Ectodermal cell (in vitro differentiated cells): ENCODE data around the gene ROBO4.

Source experiments
- H3K27ac ChIP-seq: 2 replicates; pipeline ENCODE4 v1.7.0; 2013; ENCODE audit warnings: mild to moderate bottlenecking, low read depth, low read length; ENCODE audit not compliant: insufficient read depth, poor library complexity, severe bottlenecking
- H3K27me3 ChIP-seq: 2 replicates; pipeline ENCODE4 v1.7.0; 2013; ENCODE audit warnings: mild to moderate bottlenecking, low read length; ENCODE audit not compliant: insufficient read depth, control insufficient read depth, poor library complexity, severe bottlenecking
- H3K36me3 ChIP-seq: one replicate; pipeline ENCODE4 v1.7.0; 2013; ENCODE audit warnings: low read length; ENCODE audit not compliant: control insufficient read depth, insufficient read depth
- H3K4me1 ChIP-seq: one replicate; pipeline ENCODE4 v1.7.0; 2013; ENCODE audit warnings: low read length; ENCODE audit not compliant: control insufficient read depth, insufficient read depth
- H3K4me3 ChIP-seq: 2 replicates; pipeline ENCODE4 v1.7.0; 2013; ENCODE audit warnings: low read depth, low read length, control low read depth; ENCODE audit not compliant: insufficient read depth
- H3K9me3 ChIP-seq: 2 replicates; pipeline ENCODE4 v1.7.0; 2013; ENCODE audit warnings: mild to moderate bottlenecking, low read length, moderate library complexity; ENCODE audit not compliant: control insufficient read depth
- WGBS, 2 experiments: methylation state at CpG; one replicate each; pipeline ENCODE4 v1.1.7; 2013; ENCODE audit warnings: missing lambda C conversion rate in 2 of 2; 5-methylcytosine and 5-hydroxymethylcytosine counted together

ROBO4 gene

DNA sequence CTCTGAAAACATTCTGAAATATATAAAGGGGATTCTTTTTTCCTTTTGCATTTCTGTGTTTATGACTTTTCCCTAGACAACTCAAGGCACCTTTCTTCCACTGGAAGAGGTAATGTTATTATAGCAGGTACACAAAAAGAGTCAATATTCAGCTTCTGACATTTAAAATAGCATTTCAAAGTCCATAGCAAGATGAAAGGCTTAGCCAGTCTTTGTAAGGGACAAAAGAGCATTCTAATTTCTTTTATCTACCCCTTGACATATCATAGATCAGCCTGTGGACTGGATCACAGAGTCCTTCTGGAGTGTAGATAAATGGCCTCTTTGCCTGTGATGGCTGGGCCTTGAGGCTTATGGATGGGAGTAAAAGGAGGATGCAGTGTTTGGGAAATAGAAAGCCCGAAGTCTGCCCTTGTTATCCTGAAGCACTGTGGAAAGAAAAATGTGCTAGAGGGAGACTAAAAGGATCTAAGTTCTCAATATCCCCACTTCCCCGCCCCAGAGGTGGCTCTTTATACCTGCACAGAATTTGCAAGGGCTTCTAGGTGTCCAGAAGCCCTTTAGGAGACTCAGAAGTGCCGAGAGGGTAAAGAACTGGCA is 39.8 kb upstream of the ROBO4 start:
- no peak overlapping the region for H3K27ac ChIP-seq
- no peaks in the 10 kb centered on the region for H3K36me3 ChIP-seq
- H3K4me3 ChIP-seq = no peak overlapping the region
- peaks cover 8% of the 10 kb centered on the region for H3K27me3 ChIP-seq
- 90 to 96% methylated on average over 3 of the region's 3 CpGs for WGBS, 2 experiments
- H3K9me3 ChIP-seq = no peaks in the 10 kb centered on the region
- H3K4me1 ChIP-seq = peaks cover 15% of the 10 kb centered on the region

- peaks cover 13% of the 10 kb centered on the region for H3K4me1 ChIP-seq
- WGBS, 2 experiments = 93 to 94% methylated on average over 18 of the region's 18 CpGs
- H3K4me3 ChIP-seq = no peak within 1 kb of the TSS
- H3K27ac ChIP-seq = no peak within 1 kb of the TSS
- no peaks in the 10 kb centered on the region for H3K36me3 ChIP-seq
- no peaks in the 10 kb centered on the region for H3K9me3 ChIP-seq
- H3K27me3 ChIP-seq = peaks cover 13% of the 10 kb centered on the region
These were observed 38.2 kb upstream of the ROBO4 start, which contains the start of gene HEPACAM for GRCh38 chr11:124935548-124936514. TSS of gene HEPACAM (minus strand) at chr11:124936047. CDS start at chr11:124936006, 41 bp downstream.

DNA sequence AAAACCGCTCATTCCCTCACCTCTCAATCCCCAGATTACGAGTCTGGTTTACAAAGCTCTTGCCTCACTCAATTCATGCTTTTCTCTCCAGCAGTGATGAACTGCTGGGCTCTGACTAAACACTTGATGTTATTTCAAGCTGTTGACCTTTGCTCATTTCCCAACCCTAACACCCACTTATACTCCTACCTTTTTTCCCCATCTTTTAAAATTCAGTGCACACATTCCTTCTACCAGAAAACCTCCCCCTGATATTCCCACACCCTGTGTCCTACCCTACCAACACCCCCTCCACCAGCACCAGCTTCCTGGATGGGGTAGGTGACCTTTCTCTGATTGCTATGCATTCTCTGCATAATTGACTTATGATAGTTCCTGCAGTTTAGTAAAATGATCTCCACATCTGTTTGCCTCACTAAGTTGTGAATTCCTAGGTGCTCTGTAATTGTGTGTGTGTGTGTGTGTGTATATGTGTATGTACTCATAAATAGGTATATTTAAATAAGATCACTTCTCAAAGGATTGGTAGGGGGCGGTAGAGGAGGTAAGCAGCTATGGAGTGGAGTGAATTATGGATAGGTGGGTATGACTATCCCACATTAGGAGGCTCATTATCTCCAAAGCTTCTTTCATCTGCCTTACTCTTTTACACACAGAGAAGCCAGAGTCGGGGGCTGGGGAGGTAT is 37.3 kb upstream of the ROBO4 start:
- 63 to 70% methylated on average over 3 to 4 of the region's 4 CpGs for WGBS, 2 experiments
- no peak overlapping the region for H3K4me3 ChIP-seq
- peaks cover 16% of the 10 kb centered on the region for H3K27me3 ChIP-seq
- H3K36me3 ChIP-seq = no peaks in the 10 kb centered on the region
- H3K27ac ChIP-seq = no peak overlapping the region
- peaks cover 13% of the 10 kb centered on the region for H3K4me1 ChIP-seq
- no peaks in the 10 kb centered on the region for H3K9me3 ChIP-seq

DNA sequence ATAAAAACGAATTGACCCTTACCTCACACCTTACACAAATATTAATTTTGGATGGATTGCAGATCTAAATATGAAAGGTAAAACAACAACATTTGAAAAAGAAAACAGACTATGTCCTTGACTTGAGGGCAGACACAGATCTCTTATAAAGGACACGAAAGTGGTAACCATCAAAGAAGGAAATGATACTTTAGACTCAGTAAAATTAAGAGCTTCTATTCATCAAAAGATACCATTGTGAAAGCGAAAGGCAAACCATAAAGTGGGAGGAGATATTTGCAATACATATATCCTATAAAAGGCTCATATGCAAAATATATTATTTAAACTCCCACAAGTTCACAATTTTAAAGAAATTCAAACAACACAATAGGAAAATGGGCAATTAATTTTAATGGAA is 33.1 kb upstream of the ROBO4 start:
- 82 to 100% methylated on average over 1 of the region's 3 CpGs for WGBS, 2 experiments
- H3K4me1 ChIP-seq = peaks cover 7% of the 10 kb centered on the region
- no peak overlapping the region for H3K4me3 ChIP-seq
- H3K36me3 ChIP-seq = no peaks in the 10 kb centered on the region
- peaks cover 9% of the 10 kb centered on the region for H3K27me3 ChIP-seq
- no peak overlapping the region for H3K27ac ChIP-seq
- H3K9me3 ChIP-seq = no peaks in the 10 kb centered on the region

DNA sequence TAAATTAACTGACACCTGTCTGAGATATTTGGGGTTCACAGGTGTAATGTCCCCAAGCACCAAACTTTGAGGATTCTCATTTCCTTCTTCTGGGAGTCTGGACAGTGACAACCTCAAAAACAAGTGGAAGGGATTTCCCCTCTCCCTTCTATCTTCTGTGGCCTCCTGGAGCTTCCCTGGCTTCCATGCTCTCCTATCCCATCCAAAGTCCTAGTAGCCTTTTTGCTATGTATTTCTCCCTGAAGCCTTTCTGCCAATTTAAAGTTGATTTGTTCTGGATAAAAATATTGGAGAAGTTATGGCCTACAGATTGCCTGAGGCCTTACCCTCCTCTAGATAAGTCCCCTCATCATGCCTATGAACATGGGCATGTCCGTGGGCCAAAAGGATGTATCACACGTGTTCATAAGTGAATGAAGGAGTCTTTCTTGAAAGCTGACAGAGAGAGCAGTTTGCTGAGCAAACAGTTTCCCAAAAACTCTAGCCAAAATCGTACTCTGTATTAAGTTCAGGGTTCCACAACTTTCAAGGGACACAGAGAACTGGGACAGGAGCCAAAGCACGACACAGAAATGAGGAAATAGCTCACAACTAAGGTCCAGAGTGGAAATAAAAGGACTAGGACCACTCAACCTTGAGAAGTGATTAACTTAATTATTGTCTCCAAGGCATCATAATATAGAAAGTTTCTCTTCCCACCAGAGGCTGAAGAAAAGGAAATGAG is 31.4 kb upstream of the ROBO4 start:
- Histone ChIP-seq H3K36me3 (no peaks in the 10 kb centered on the region), H3K9me3 (no peaks in the 10 kb centered on the region), H3K4me3 (no peak overlapping the region), H3K4me1 (no peaks in the 10 kb centered on the region), H3K27me3 (peaks cover 10% of the 10 kb centered on the region), H3K27ac (no peak overlapping the region)
- WGBS, 2 experiments = 88 to 93% methylated on average over 4 of the region's 4 CpGs

DNA sequence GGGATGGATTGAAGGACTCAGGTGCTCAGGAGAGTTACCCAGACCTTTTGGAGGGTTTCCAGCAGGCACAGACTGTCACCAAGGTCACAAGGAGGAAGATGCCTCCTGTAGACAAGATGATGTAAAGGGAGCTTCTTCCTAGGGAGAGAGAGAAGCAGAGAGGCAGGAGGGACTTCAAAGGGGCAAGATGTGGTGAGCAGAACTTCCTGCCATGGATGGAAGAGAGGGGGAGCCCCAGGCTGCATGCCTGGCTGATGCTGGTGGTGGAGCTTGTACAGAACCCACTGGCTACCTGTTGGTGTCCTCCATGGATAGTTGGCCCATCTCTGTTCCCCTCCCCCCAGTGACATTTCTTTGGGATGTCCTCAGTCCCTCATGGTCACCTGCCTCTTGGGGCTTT is 25.6 kb upstream of the ROBO4 start:
- H3K27me3 ChIP-seq = peaks cover 58% of the 10 kb centered on the region
- H3K27ac ChIP-seq = no peak overlapping the region

GRCh38 chr11:124922831-124923230 is 25.2 kb upstream of the ROBO4 start:
- no peak overlapping the region for H3K4me3 ChIP-seq
- H3K27me3 ChIP-seq = peaks cover 61% of the 10 kb centered on the region
- 90 to 93% methylated on average over 4 of the region's 4 CpGs for WGBS, 2 experiments
- H3K4me1 ChIP-seq = no peaks in the 10 kb centered on the region
- H3K27ac ChIP-seq = no peak overlapping the region
- H3K36me3 ChIP-seq = no peaks in the 10 kb centered on the region
- no peaks in the 10 kb centered on the region for H3K9me3 ChIP-seq

More for the DNA sequence above, 25.6 kb upstream of the ROBO4 start:
- Histone ChIP-seq H3K4me3 (no peak overlapping the region), H3K4me1 (no peaks in the 10 kb centered on the region), H3K9me3 (no peaks in the 10 kb centered on the region), H3K36me3 (no peaks in the 10 kb centered on the region)

- peaks cover 61% of the 10 kb centered on the region for H3K27me3 ChIP-seq
- H3K27ac ChIP-seq = no peak overlapping the region
- 3% methylated on average over 82 of the region's 82 CpGs for WGBS, 2 experiments
These were observed 23.4 kb upstream of the ROBO4 start for GRCh38 chr11:124920870-124921609.

DNA sequence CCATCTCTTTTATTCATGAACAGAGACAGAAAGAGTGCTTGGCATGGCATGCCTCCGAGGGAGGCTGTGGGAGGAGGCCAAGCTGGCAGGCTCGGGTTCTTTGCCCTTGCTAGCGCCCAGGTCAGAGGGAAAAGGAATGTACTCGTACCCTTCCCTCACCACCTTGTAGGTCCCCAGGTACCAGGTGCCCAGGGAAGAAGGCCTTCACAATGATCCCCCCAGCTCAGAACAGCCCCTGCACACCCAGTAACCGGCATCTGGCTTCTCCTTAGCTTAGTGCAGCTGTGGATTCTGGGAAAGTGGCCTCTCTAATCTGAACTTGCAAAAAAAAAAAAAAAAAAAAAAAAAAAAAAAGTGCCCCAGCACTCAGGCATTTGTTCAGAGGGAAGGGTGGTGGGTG is 22.7 kb upstream of the ROBO4 start:
- H3K4me3 ChIP-seq = no peak overlapping the region
- H3K36me3 ChIP-seq = no peaks in the 10 kb centered on the region
- 92 to 94% methylated on average over 5 of the region's 5 CpGs for WGBS, 2 experiments
- no peaks in the 10 kb centered on the region for H3K4me1 ChIP-seq
- H3K27me3 ChIP-seq = peaks cover 61% of the 10 kb centered on the region
- H3K9me3 ChIP-seq = no peaks in the 10 kb centered on the region
- no peak overlapping the region for H3K27ac ChIP-seq

More at GRCh38 chr11:124920870-124921609, 23.4 kb upstream of the ROBO4 start:
- Histone ChIP-seq H3K9me3 (no peaks in the 10 kb centered on the region), H3K4me3 (peak overlapping the region; percentile 29), H3K36me3 (no peaks in the 10 kb centered on the region), H3K4me1 (no peaks in the 10 kb centered on the region)
